Muscle of back (tissue), 11 donors: Measurements from ENCODE around the gene GLMP. TPM values are rescaled to one million over a fixed set of nuclear protein-coding genes. Genes with fewer than 3 reads are reported as not detected.

Experiments used
- DNase-seq, 3 donors: peaks; one replicate each; pipeline versions ENCODE4 v3.0.0 to v3.0.0-alpha.2; 2013
- polyA plus RNA-seq, 10 donors: library from polyadenylated mRNA; unstranded; fragments of 120-200 nt; gene quantifications; one replicate each; pipeline ENCODE4 v1.2.1, GENCODE V29; 2013; ENCODE audit not compliant: insufficient read length in 10 of 10

GLMP gene
- polyA plus RNA-seq, 10 donors = 17.5 to 27.6 (median 21.9) TPM

- no peak for DNase-seq
Observed at GRCh38 chr1:156289857-156290256, 5.6 kb downstream of the GLMP start.

DNA sequence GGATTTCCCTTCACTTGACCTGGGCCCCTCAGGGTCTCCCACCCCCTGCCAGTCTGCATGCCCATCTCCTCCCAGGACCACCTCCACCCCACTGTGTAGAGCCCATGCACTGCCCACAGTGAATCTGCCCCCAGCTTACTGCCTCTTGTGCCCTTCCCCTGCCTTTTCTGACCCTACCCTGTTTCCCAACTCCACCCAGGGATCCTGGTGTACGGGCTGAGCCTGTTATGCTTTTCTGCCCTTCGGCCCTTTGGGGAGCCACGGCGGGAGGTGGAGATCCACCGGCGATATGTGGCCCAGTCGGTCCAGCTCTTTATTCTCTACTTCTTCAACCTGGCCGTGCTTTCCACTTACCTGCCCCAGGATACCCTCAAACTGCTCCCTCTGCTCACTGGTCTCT is 9.4 kb downstream of the GLMP start:
- no peak for DNase-seq

DNA sequence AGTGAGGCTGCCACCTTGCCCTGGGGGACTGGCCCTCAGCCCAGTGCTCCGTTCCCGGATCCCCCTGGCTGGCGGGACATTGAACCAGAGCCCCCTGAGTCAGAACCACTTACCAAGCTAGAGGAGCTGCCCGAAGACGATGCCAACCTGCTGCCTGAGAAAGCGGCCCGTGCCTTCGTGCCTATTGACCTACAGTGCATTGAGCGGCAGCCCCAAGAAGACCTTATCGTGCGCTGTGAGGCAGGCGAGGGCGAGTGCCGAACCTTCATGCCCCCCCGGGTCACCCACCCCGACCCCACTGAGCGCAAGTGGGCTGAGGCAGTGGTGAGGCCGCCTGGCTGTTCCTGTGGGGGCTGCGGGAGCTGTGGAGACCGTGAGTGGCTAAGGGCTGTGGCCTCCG is 10.0 kb downstream of the GLMP start:
- DNase-seq = no peak

GRCh38 chr1:156284757-156285156 is 10.7 kb downstream of the GLMP start:
- no peak for DNase-seq

GRCh38 chr1:156284112-156284511 is 11.4 kb downstream of the GLMP start, which contains the start of gene TMEM79:
Gene TMEM79 (plus strand): TSS chr1:156284325. CDS start chr1:156285227, 902 bp downstream.
- DNase-seq = no peak

- no peak for DNase-seq
Observed at GRCh38 chr1:156283521-156283920, 12.0 kb downstream of the GLMP start.

DNA sequence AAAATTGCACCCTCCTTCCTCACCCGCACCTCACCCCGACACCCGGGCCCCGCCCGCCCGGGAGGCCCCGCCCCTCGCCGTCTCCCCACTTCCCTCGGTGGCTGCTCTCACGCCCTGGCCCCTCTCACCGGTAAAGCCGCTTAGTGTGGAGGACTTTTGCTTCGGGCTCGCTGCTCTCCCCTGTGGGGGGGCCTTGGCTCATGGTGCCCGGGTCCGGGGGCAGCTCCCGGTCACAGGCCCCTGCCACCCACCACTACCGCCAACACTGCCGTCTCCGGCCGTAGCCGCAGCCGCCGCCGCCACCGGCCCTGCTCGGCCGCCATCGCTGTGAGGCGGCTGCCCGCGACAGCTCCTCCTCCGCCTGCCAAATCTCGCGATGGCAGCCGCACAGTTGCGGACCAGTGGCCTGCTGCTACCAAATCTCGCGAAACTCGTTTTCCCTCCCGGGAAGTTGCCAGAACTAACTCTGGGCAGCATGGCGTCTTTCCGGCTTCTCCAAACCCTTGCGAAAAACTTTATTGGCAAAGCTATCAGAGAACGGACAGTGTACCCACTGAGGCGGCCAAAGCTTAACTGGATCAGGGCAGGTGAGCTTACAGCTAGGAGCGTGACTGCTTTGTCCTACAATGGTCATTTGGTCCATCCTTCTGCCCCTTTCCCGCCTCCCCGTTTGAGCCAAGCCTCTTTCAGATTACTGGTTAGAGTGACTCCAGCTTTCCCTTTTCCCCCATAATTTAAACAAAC is 12.8 kb downstream of the GLMP start, which contains the start of gene SMG5:
TSS of gene SMG5 (minus strand) at position 347 of the 744 bp plus-strand sequence. CDS start at position 202, 145 bp downstream.
- peak; percentile 99 for DNase-seq

DNA sequence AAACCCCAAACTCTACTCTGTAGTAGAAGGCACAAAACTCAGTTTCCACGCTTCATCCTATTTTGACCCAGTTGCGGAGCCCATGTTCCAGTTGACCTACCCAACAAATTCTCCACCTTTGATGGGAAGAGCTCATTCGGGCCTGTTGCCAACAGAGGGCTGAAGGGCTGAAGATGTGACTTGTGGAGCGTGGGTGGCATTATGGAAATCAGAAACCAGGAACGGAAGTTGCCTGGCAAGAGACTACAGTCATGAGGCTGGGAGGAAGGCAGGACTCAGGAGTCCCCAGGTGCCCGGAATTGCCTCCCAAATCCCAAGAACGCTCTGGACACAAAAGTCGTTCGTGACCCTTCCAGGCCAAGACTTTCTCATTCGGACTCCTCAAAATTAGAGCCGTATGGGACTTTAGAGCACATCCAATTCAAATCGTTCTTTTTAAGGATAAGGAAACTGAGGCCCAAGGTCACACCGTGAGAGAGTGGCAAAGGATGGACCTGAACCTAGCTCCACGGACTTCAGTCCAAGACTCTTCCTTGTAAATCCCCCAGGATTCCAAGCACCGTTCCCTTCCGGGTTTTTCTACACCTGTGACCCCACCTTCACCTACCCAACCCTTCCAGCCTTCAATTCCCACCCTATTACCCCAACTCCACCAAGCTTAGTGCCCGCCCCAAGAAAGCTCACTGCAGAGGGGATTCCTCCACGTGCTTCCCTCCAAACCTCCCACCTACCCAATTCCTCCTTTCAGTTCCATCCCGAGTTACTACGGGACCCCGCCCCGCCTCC is 13.6 kb downstream of the GLMP start:
- peak in 2 of 3 donors; percentile 10 to 19 for DNase-seq

DNA sequence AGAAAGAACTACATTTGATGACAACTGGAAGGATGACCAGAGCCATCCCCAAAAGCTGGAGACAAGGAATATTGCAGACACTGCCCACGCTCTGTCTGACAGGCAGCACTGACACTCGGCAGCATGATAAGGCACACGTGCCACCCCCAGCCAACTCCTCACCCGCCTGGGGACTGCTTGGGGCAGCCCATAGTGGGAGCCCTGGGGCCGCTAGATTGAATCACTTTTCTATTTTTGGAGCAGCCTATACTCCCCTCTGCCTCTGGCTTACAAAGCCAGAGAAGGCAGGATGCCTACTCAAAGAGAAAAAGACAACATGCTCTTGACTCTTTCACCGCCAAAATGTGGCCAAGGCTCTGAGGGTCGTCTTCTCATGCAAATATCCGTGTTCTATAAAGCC is 14.2 kb downstream of the GLMP start:
- DNase-seq = peak; percentile 18 to 29 (median 23)

- no peak for DNase-seq
Observed at GRCh38 chr1:156279837-156280236, 15.6 kb downstream of the GLMP start.

GRCh38 chr1:156276966-156277381 is 18.5 kb downstream of the GLMP start:
- no peak for DNase-seq

DNA sequence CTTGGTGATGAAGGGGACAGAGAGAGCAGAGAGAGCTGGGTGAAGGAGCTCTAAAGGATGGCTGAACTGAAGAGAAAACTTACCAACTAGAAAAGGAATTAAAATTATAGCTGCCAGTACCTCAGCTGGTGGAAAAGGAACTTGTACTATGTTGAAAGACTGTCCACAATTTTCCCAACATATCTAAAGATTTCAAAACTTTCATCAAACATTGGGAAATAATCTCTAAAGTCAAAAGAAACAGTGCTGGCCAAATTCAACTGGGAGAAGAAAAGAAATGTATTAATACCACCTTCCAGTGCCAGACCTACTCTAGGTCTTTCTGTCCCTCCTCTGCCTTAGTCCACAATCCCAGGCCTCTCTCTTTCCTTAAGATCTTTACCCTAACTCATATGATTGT is 18.9 kb downstream of the GLMP start:
- DNase-seq = no peak

DNA sequence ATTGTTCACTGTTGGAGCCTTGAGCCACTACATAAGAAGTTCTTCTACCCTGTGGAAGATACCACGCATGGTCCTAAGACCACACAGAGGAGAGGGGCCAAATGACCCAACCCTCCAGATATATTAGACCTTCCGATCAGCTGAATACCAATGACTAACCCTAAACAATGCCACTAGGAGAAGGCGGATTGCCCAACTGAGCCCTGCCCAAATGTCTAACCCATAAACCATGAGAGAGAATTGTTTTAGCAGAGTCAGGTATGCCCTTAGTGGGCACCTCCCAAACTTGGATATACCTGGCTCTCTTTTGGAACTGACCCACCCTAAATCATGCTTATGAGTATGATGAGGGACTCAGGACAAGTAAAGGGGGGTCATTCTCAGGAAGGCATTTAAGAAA is 25.2 kb downstream of the GLMP start:
- no peak for DNase-seq

DNA sequence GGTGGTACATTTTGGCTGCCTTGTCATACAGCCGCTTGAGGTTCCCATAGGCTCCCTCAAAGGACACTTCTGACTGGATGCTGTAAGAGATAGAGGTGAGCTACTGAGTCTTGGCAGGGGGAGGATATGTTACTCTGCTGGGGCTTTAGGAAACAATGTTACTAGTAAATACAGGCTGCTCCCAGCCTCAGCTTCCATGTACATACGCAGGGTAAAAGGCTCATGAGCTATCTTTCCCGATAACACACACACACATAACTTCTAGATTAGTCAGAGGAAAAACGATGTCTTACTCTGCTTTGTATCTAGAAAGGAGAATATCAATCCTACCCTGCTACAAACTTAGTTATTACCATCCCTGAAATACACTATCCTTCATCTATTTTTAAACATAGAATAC is 27.1 kb downstream of the GLMP start:
- no peak for DNase-seq

DNA sequence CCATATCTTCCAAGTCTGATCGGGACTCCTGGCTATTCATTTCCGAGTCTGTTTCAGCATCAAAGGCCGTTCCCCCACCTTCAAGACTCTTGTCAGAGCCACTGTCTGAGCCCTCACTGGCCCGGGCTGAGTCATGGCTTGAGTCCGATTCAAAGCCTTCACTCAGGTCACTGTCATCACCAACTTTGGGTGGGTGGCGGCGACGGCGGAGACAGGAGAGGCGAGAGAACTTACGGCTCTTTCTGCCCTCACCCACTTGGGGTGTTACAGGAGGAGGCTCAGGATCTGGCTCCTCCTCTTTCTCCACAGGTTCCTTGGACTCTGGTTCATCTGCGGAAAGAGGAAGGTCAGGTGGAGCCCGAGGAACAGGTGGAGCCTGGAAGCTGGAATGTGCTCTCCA is 29.4 kb downstream of the GLMP start:
- DNase-seq = no peak

DNA sequence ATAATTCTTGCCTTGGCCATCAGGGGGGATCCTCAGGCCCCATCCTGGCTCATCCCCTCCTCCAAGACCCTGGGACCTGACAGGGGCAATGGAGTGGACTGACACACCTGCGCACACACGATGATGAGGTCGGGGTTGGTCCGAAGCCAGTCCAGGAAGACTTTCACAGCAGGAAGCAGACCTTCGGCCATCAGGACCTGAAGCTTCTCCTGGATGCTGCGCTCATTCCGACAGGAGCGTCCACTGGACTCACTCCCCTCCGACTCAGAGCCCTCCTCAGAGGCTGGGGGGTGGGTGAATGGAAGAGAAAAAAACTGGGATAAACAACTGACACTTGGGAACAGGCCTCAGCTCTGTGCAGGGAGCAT is 32.2 kb downstream of the GLMP start:
- DNase-seq = no peak

DNA sequence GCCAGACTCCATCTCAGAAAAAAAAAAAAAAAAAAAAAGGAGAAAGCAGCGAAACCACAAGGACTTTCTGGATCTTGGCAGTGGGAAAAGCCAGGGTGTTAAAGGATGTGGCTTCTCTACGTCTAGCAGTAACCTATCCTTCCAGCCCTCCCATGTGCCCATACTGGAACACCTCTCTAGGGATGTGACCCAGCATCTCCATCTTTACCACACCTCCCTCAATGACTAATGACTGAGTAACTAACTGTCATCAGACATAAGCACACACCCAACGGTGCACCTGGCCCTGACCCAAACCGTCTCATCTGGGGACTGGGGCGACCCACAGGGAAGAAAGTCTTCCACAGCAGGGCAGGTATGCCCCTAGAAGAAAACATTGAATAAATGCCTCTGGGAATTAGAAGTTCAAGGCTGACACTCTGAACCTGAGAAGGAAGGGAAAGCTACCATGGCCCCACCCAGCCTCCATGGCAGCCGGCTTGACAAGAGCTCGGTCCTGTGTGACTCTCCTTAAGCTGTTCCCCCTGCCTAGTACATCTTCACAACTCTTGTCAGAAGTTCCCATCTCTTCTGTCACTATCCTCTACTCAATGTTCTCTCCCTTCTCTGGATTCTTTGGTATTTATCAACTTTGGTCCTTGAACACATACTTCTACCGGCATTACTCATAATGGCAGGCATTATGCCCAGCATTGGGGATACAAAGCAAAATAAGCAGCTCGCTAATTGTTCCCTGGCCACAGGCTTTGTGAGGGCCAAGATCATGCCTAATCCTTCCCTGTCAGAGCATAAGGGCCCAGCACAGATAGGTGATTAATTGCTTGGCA is 32.8 kb downstream of the GLMP start:
- DNase-seq = peak in 1 of 3 donors; percentile 45

GRCh38 chr1:156260896-156261295 is 34.6 kb downstream of the GLMP start:
- DNase-seq = no peak

- no peak for DNase-seq
Observed at GRCh38 chr1:156259805-156260204, 35.7 kb downstream of the GLMP start.

GRCh38 chr1:156258859-156259258 is 36.6 kb downstream of the GLMP start:
- DNase-seq = no peak

- no peak for DNase-seq
Observed at GRCh38 chr1:156257711-156258110, 37.8 kb downstream of the GLMP start.

DNA sequence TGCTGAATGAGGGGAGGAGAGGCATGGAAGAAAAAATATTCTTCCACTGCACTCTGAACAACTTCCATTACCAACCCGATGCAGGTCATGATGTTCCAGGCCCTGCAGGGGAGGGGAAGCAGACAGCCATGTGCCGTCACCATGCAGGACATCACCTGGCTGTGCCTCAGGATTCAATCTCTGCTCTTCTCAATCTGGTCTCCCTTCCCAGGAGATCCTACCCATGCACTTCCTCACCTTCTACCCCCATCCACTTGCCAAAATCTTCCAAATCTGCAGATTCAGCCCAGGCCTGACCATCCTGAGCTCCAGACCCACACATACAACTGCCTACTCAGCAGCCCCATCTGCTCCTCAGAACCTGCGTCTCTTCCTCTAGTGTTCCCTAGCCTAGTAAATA is 41.8 kb downstream of the GLMP start:
- DNase-seq = no peak
